ENCODE results near the gene TENM4. TPM values are rescaled to one million over a fixed set of nuclear protein-coding genes. Genes with fewer than 3 reads are reported as not detected.

Gene TENM4
- polyA plus RNA-seq, 1 donor from 2014 or later, result 16.8 TPM

- H4K20me1 ChIP-seq (ENCODE audit: insufficient read depth), result no peaks in the 10 kb centered on the region
- no peaks in the 10 kb centered on the region for H3K9me2 ChIP-seq (ENCODE audit: insufficient read depth, low read length)
- no peaks in the 10 kb centered on the region for H3K79me2 ChIP-seq (replicated peaks; ENCODE audit: insufficient read depth, low read length)
- no peaks in the 10 kb centered on the region for H3F3A ChIP-seq (ENCODE audit: insufficient read depth, low read length, poor library complexity, severe bottlenecking)
- H3K9ac ChIP-seq (ENCODE audit: low read length), result no peak overlapping the region
- no peak overlapping the region for H2AFZ ChIP-seq (ENCODE audit: low read depth, low read length)
- no peaks in the 10 kb centered on the region for H3K9me3 ChIP-seq (ENCODE audit: low read length)
- no peak for TF ChIP-seq CTCF (IDR thresholded peaks at IDR 0.05; ENCODE audit: poor library complexity, severe bottlenecking)
- TF ChIP-seq EP300 (conservative IDR thresholded peaks at IDR 0.05; ENCODE audit: poor library complexity, severe bottlenecking), result no peak
- TF ChIP-seq RAD21 (conservative IDR thresholded peaks at IDR 0.05), result no peak
- TF ChIP-seq SMC3 (conservative IDR thresholded peaks at IDR 0.05; ENCODE audit: poor library complexity), result no peak
- no peak for TF ChIP-seq POLR2AphosphoS5 (IDR thresholded peaks at IDR 0.05)
- TF ChIP-seq REST (IDR thresholded peaks at IDR 0.05; ENCODE audit: borderline replicate concordance), result no peak
- no peak for TF ChIP-seq TAF1 (IDR thresholded peaks at IDR 0.05; ENCODE audit: low read depth)
- TF ChIP-seq EZH2 (IDR thresholded peaks at IDR 0.05; ENCODE audit: borderline replicate concordance, insufficient read depth, low read length, poor library complexity, severe bottlenecking), result no peak
- no peak for TF ChIP-seq MXI1 (conservative IDR thresholded peaks at IDR 0.05; ENCODE audit: poor library complexity, severe bottlenecking)
- no peak overlapping the region for H3K4me2 ChIP-seq (ENCODE audit: low read length)
- no peaks in the 10 kb centered on the region for H3K27me3 ChIP-seq (ENCODE audit: insufficient read depth, low read depth, low read length)
- no peak overlapping the region for H3K27ac ChIP-seq (ENCODE audit: low read length)
- H3K36me3 ChIP-seq (ENCODE audit: insufficient read depth, low read length), result peaks cover 13% of the 10 kb centered on the region
- no peak overlapping the region for H3K4me3 ChIP-seq (ENCODE audit: low read length)
Measured at GRCh38 chr11:78784321-78785061, 656.3 kb downstream of the TENM4 start.

GRCh38 chr11:78783846-78784245, 657.0 kb downstream of the TENM4 start:
- Histone ChIP-seq H3K4me2 (ENCODE audit: low read length) (no peak overlapping the region), H3F3A (ENCODE audit: insufficient read depth, low read length, poor library complexity, severe bottlenecking) (no peaks in the 10 kb centered on the region), H3K79me2 (replicated peaks; ENCODE audit: insufficient read depth, low read length) (no peaks in the 10 kb centered on the region), H3K9ac (ENCODE audit: low read length) (no peak overlapping the region), H3K27me3 (ENCODE audit: insufficient read depth, low read depth, low read length) (no peaks in the 10 kb centered on the region), H3K27ac (ENCODE audit: low read length) (no peak overlapping the region), H4K20me1 (ENCODE audit: insufficient read depth) (no peaks in the 10 kb centered on the region), H2AFZ (ENCODE audit: low read depth, low read length) (no peak overlapping the region), H3K9me3 (ENCODE audit: low read length) (no peaks in the 10 kb centered on the region), H3K36me3 (ENCODE audit: insufficient read depth, low read length) (peaks cover 13% of the 10 kb centered on the region), H3K9me2 (ENCODE audit: insufficient read depth, low read length) (no peaks in the 10 kb centered on the region), H3K4me3 (ENCODE audit: low read length) (no peak overlapping the region)
- TF ChIP-seq REST (IDR thresholded peaks at IDR 0.05; ENCODE audit: borderline replicate concordance) (no peak), SMC3 (conservative IDR thresholded peaks at IDR 0.05; ENCODE audit: poor library complexity) (no peak), CTCF (IDR thresholded peaks at IDR 0.05; ENCODE audit: poor library complexity, severe bottlenecking) (no peak), POLR2AphosphoS5 (IDR thresholded peaks at IDR 0.05) (no peak)
